Muscle of arm (tissue), 12 donors: ENCODE data around the gene ZDHHC22. TPM values are rescaled to one million over a fixed set of nuclear protein-coding genes. Genes with fewer than 3 reads are reported as not detected.
A peak's percentile ranks its signal among the peaks of the same experiment; 100 is the strongest.

Source experiments
- DNase-seq: peaks from one replicate; pipeline ENCODE4 v3.0.0-alpha.2; 2013
- polyA plus RNA-seq, 12 donors: library from polyadenylated mRNA; unstranded; fragments of 120-200 nt; gene quantifications; one replicate each; pipeline ENCODE4 v1.2.1, GENCODE V29; 2013; ENCODE audit not compliant: insufficient read length in 12 of 12

Gene ZDHHC22
- polyA plus RNA-seq, 12 donors = 0.26 to 0.69 (median 0.55) TPM; not detected in 2

DNA sequence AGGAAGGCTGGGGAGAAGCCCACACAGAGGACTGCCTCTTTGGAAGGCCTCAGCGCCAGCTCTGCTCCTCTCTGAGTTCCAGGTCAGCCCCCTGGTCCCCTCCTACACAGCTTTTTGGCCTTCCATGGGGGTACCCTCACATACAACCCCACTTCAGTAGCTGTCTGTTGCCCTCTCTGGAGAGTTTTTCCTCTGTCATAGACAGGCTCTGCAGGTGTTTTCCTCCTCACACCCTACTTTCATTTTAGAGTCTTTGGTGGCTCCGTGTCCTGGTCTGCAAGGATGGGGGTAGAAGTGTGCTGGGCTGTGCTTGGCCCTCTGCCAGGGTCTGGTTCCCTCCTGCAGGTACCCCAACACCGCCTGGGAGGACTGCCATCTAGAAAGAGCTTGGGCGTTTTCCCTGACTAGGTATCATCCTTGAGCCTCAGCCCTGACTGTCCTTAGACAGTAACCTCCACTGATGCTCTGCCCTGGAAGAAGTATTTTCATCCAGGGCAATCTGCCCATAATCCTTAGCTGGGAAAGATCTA lies 15.1 kb downstream of the ZDHHC22 start:
- no peak for DNase-seq

DNA sequence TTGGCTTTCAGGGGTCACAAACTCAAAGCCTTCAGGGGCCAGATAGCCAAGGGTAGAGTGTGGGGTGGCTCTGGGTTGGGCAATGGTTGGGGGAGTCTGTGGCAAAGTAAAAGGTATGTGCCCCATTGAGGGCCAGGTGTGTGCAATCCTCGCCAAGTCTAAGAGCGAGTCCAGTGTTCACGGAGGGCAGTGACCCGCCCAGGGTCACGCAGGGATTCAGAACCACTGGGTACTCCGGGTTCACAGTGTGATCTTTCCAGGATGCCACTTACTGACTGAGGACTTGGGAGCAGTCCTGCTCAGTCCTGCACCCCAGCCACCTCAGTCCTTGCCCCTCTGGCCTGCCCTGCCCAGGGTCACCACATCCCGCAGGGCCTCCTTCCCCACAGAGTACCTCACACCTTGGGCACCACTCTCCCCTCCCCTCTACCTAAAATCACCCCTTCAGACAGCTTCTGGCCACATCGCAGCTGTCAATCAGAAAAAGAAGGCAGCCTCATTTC lies 15.7 kb downstream of the ZDHHC22 start:
- DNase-seq = no peak

DNA sequence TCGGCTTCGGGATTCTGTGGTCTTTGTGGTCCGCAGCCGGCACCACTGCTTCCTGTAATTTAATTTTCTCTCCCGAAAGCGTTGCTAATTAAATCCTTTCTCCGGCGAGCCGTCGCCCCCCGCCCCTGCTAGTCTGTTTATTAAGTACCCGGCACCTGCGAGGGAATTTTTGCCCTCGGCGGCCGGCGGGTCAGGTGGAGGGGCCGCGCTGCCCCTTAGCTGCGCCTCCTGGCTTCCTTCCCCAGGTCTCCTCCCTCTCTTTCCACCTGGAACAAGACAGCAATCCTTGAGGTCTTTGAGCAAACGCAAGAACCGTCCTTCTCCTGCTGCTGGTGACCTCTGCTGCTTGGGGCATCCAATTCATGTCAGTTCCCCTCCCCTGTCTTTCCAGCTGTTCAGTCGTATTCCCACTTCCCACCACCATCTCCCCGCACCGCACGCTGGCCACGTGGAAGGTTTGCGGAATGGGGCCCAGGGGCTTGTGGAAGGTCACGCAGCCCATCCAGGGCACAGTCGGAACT lies 16.2 kb downstream of the ZDHHC22 start:
- no peak for DNase-seq

DNA sequence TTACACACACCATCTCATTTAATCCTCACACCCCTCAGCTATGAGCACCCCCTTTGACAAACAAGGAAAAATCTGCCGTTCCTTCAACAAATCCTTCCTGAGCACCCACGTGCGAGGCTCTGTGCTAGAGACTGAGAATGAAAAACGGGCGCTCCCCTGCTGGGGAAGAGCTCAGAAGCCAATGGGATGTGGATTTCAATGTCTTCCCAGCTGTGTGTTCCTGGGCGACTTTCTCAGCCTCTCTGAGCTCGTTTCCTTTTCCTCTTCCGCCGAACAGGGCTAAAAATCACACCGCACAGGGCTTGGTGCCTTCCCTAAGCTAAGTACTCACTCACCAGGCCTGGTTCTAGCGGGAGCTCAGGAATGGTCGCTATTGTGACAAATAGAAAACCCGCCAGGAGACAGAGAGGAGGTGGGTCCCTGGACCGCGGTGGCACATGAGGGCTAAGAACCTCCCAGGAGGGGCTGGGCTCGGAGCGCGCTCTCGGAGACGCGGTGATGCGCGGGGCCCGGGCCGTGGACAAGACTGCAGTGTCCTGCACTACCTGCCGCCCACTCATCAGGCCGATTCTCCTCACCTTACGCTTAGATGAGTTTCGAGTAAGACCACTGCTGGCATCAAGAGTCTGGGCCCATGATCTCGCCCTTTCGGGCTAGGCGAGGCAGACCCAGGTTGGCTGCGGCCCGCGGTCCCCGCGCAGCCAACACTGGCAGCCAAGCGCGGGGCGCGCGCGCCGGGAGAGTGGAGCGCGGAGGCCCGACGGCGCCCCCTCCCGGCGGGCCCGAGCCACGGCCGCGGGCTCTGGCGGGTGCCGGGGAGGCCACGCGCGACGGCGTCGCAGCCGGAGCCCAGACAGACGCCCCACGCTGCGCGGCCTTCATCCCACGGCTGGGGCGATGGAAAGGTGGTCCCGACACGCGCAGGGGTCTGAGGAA lies 17.0 kb downstream of the ZDHHC22 start:
- peak; percentile 18 for DNase-seq

DNA sequence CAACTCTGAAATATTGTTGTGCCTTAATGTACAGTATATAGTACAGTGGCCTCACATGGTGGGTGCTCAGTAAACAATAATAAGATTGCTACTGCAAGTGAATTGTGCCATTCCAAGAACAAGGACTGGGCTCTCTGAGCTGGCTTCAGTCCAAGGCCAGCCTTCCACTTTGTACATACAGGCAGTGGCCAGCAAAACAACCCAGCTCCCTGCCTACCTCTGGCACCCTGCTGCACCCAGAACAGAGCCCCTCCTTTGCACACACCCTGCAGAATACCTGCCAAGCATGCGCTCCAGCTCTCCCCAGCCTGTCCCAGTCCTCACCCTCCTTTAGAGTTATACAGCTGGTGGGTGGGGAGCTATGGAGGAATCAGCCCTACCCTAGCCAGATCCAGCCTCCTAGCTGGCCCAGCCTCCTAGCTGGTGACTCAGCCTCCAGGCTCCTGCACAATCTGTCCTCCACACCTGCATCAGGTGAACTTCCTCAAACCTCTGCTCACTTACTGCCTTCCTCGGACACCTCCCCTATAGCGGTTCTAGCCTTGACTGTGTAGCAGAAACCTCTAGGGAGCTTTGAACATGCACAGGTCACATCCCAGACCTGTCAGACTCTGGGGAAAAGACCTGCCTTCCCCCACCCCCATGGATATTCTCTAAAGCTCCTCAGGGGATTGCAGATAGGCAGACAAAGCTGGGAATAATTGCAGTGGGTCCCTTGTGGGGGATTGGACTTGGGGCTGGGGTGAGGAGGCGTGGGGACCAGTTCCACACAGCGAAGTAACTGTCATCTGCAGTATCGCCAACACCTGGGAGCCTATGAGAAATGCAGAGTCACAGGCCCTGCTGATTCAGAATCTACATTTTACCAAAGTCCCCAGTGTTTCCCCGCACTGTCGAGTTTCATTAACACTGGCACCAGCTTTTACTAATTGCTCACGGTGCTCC lies 17.9 kb downstream of the ZDHHC22 start:
- DNase-seq = no peak

DNA sequence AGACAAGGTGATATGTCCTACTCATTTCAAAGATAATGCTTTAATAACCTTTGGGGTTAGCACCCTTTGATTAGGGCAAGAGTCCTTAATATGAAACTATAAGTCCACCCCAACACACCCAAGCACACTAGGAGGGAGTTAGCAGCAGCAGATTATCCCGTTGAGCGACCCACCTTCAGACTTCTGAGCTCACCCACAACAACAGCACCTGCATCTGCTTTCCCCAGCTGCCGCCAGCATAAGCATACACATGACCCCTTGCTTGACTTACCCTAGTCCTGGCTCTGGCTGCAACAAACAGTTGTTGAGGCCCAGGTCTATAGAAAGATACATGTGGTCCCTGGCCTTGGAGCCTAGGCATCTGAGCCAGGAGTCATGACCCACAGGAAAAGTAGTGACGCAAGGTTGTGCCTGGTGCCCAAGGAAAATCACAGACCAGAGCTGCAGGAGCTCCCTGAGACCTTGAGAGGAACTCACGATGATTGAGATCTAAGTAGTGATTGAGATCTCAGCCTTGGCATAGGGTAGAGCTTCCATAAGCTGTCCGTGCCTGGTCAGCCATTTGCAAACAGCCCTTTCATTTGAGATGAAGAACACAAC lies 19.0 kb downstream of the ZDHHC22 start:
- no peak for DNase-seq

DNA sequence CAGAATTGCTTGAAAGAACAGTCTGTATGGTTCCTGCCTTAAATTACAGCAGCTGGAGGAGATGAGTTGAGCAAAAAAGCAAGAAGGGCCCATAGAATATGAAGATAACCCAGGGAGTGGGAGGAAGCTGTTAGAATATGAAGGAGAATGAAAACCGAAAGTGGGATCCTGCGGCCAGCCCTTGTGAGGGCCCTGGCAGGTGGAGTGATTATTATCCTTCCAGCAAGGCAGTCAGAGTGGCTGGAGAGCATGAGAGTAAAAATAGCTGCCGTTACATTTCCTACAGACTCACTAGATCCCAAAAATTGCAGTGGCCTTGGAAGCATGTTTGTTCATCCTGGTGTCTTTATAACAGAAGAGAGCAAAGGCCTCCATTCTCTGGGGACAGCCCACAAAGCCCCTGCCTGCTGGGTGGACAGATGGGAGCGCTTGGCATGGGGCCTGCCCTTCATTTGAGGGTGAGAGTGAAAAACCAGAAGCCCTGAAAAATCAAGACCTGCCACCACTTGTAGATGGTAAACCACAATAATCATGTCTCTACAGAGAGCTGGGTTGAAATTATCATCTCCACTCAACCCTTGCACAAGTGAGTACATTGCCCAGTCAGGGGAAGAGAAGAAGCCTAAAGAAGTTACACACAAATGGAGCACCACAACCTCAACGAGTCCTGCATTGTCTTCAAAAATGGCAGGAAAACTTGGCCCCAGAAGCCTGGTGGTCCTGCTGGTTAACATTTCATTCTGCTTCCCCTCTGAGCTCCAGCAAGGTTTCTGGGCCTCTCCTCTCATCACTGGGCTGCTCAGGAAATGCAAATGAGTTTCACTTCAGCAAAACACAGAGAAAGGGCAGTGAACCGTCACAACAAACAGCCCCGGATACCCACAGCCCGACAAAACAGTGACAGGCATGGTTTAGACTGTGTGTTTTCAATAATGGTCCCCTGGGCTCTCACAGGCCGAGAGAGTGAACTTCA lies 20.5 kb downstream of the ZDHHC22 start:
- DNase-seq = no peak

DNA sequence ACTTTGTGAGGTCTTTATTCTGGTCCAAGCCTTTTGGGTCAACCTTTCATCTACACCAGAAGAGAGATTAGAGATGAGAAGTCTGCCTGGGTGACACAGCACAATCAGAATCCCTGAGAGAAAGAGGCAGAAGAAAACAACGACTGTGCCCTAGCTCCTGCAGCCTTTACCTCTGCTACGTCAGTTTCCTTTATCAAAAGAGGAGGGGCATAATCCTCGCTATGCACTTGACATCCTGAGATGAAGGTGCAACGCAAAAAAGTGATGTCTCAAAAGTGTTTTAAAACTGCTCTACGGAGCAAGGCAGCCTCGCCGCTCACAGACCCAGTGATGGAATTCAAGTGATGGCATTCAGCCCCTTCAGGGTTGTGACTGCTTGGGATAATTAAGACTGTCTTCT lies 21.7 kb downstream of the ZDHHC22 start:
- no peak for DNase-seq

DNA sequence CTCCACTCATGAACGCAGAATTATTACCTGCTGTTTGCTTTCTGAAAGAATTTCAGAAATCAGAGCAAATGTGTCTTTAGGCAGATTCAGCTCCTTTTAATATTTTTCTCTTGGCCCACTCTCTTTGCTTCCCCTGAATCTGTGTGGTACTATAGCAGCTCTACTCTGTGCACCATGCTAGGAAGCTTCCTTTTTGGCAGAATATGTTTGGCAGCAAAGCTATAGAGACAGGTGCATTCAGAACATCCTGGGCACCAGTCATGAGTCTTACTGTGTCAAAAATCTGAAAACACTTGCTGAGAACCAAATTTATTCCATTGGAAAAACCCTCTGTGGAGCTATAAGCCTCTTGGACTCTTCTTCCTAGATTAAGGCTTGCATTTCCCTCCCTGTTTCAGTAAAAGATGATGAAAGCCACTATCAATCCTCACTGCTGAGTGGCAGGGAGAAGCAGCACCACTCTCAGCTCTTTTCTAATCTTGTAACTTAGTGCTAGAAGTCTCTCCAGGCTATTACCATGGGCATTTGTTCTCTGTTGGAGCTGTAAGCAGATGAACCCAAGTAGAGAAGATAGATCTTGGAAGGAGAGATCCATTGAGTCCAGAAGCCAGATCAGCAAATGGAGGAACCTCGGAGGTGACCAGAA lies 25.3 kb downstream of the ZDHHC22 start:
- no peak for DNase-seq

DNA sequence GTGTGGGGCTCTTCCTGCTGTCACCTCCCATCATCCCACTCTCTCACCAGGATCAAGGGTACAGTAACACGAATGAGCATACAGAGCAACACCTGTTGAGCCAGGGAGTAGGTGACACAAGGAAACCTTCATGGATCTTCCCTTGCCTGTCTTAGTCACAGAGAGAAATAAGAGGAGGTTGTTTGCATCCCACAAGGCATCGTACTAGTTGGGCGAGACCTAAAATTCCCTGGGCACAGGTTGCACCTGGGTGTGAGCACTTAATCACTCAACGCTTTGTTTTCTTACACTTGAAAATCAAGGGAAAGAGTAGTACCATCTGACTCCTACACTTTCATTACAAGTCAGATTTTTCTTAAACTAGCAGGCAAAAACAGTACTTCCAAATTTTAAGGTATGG lies 27.0 kb downstream of the ZDHHC22 start:
- no peak for DNase-seq

DNA sequence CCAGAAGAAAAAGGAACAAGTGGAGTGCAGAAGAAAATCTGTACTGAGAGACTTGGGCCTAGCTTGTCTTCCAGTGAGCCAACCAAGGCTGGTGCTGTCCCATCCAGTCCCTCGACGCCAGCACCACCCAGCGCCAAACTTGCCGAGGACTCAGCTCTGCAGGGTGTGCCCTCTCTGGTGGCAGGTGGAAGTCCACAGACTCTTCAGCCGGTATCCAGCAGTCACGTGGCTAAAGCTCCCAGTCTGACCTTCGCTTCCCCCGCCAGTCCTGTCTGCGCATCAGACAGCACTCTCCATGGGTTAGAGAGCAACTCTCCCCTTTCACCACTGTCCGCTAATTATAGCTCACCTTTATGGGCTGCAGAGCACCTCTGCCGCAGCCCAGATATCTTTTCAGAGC lies 27.9 kb downstream of the ZDHHC22 start:
- DNase-seq = no peak

DNA sequence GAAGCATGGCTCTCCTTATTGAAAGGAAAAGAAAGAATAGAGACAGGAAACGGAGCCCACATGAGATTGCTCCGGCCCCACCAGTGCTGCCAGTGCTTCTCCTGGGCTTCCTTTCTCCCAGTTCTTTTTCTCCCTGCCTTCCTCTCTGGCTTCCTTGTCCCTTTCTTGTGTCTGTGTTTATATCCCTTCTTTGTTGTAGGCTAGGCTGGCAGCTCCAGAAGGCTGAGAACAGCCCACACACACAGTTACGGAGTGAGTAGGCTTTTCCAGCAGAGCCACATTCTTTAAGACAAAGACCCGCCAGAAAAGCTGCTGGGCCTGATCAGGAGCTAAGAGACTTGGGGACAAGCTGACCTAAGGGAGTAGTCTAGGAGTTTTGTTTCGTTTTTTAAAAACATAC lies 30.6 kb downstream of the ZDHHC22 start:
- DNase-seq = no peak

DNA sequence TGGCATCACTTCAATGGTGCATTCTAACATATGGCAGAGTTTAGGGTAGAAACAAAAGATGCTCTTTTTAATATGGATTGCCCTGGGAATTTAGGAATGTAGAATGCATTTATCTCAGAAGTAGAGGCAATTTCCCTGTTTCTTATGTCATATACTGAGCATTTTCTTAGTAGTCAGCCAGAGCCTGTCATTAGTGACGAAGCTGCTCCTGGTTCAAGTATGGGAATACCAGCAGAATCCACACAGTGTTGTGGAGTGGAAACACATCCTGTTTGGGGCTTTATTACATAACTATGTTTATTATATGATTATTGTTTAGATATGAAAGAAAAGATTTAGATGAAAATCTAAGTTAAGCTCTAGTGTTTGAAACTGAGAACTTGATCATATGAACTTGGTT lies 31.3 kb downstream of the ZDHHC22 start:
- DNase-seq = no peak

DNA sequence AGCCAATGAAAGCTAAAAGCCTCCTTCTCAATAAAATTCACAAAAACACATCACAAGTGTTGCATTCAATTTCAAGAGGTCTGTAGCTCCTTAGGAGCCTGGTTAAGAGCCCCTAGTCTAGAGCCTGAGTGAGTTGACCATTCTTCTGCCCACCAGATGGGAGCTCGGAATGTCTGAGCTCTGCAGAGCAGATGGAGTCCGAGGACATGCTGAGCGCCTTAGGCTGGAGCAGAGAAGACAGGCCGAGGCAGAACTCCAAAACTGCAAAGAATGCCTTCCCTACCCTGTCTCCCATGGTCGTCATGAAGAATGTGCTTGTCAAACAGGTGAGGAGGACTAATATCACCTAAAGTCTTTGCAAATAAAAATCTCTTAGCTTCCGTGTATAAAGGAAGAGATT lies 31.9 kb downstream of the ZDHHC22 start:
- no peak for DNase-seq

DNA sequence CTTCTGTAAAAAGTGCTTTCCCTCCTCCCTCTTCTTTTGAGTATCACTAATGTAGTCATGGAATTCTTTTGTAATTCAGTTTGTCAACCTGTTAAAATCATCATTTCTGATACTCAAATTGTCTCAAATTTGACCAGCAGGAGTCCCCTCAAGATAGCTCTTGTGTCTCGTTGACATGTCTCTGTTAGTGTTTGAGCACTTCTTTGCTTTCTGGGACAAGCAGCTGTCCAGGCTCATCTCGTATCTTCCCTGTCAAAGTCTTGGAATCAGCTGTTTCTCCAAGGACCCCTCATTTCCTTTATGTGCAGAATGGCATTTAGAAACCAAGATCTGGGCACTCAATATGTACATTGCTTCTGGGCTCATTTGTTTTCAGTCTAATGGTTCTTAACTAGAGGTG lies 32.8 kb downstream of the ZDHHC22 start:
- DNase-seq = no peak

DNA sequence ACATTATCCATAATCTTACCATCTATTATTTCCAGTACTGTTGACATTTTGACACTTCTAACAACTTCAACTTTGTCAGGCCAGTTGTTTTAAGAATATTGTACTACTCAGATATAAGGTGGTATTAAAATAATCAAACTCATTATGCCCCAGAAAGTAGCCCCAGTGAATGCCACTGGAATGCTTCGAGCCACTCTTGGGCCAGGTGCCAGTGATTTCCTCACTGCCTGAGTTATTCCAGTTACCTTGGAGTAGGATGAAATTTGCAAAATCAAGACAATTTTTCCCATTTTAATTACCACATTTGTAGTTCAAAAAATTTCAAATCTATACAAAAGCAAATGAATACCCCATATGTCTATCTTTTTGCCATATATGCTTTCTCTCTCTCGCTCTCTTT lies 34.4 kb downstream of the ZDHHC22 start:
- DNase-seq = no peak

DNA sequence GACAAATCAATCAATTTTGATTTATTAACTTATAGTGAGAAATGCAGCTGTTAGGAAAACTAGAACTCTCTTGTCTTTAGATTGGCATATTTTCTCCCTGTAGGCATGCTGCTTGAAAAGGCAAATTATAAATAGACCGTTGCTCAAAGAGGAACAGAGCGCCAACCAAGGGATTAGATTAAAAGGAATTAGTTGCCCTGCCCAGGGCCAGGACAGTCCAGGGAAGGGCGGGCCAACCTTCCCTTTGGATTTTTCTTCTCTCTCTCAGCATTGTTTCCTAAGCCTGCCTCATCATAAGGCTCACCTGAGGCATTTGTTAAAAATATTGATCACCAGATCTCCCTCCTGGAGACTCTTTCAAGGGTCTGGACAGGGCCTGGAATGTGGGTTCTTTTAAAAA lies 34.9 kb downstream of the ZDHHC22 start:
- DNase-seq = no peak

DNA sequence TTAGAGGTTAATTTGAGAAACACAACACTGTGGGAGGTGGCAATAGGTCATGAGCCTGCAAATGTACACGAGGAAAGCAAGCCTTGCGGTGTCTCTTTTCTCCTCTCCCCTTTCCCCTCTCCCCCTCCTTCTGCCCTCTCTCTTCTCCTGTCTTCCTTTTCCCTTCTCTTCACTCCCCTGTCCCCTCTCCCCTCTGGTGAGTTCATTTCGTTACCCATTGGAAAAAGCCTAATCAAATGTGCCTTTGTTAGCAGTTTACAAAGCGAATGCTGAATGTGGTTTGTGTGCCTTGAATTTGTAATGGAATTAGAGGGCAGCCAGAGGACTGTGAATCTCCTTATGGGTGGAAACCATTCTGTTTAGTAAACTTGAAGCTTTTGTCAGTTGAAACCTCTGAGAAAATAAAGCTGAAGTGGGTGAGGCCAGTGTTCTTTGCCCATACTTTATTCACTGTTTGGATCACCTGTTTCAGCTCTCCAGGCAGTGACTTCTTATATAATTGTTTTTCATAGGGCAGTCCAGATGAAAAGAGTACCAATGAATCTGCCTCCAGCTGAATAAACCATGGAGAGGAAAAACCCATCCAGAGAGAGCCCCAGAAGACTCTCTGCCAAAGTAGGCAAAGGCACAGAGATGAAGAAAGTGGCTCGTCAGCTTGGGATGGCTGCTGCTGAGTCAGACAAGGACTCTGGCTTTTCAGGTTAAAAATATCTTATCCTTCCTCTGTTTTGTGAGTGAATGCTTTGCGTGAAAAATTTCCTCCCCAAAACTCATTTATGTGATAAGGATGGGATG lies 36.2 kb downstream of the ZDHHC22 start:
- no peak for DNase-seq

DNA sequence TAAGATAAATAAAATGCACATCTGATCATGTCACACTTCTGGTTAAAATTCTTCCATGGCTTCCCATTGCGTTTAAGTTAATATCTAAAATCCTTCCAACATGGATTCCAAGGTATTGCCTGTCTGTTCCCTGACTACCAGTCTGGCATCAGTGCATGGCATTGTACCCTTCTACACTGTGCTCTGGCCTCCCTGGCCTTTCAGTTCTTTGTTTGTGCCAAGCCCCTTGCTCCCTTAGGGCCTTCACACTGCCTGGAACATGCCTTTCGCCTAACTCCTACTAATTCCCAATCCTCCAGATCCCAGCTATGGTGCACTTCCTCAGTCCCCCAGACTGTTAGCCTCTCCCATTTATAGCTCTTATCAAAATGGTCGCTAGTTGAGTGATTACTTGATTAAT lies 37.2 kb downstream of the ZDHHC22 start:
- no peak for DNase-seq
